HepG2 (cell line): ENCODE measurements around the gene ZNRF3. TPM values are rescaled to one million over a fixed set of nuclear protein-coding genes. Genes with fewer than 3 reads are reported as not detected.
A peak's percentile ranks its signal among the peaks of the same experiment; 100 is the strongest.

Experiments used
- NFYC ChIP-seq: IDR thresholded peaks from 2 replicates; pipeline ENCODE4 v1.6.1; 2016; ENCODE audit warnings: missing genetic modification reagents, missing compliant biosample characterization
- PAX8 ChIP-seq: sonication (generic); formaldehyde crosslinking; IDR thresholded peaks from 2 replicates; pipeline ENCODE4 v1.8.0; 2022; ENCODE audit warnings: mild to moderate bottlenecking, missing genetic modification reagents, borderline replicate concordance
- SALL1 ChIP-seq: sonication (generic); formaldehyde crosslinking; IDR thresholded peaks from 2 replicates; pipeline ENCODE4 v1.8.0; 2022; ENCODE audit warnings: mild to moderate bottlenecking, missing genetic modification reagents
- ZNF260 ChIP-seq: sonication (generic); formaldehyde crosslinking; IDR thresholded peaks from 2 replicates; pipeline ENCODE4 v1.4.0; 2020; ENCODE audit warnings: missing genetic modification reagents, low read depth, mild to moderate bottlenecking, borderline replicate concordance
- ZNF546 ChIP-seq: sonication (generic); formaldehyde crosslinking; conservative IDR thresholded peaks from 2 replicates; pipeline ENCODE4 v1.8.1; 2023; ENCODE audit warnings: mild to moderate bottlenecking, missing genetic modification reagents
- ZNF562 ChIP-seq: sonication (generic); formaldehyde crosslinking; IDR thresholded peaks from 2 replicates; pipeline ENCODE4 v1.8.0; 2022; ENCODE audit warnings: missing genetic modification reagents, borderline replicate concordance
- ZNF672 ChIP-seq: sonication (generic); formaldehyde crosslinking; IDR thresholded peaks from 2 replicates; pipeline ENCODE4 v1.8.1; 2022; ENCODE audit warnings: missing genetic modification reagents
- ZNF746 ChIP-seq: sonication (generic); formaldehyde crosslinking; IDR thresholded peaks from 2 replicates; pipeline ENCODE4 v1.8.0; 2022; ENCODE audit warnings: mild to moderate bottlenecking, missing genetic modification reagents
- ZSCAN30 ChIP-seq: sonication (generic); formaldehyde crosslinking; IDR thresholded peaks from 2 replicates; pipeline ENCODE4 v1.5.0; 2020; ENCODE audit warnings: mild to moderate bottlenecking, missing genetic modification reagents
- polyA plus RNA-seq, 8 experiments: library from polyadenylated mRNA; depleted of rRNA in 3 of 8; stranded (reverse) in 7 of 8; unstranded in 1 of 8; fragments of >200 nt; fragmentation: Illumina TruSeq in 4 of 8; extraction: Trizol in 4 of 8; gene quantifications; 2 replicates each; pipeline versions ENCODE4 v1.2.1 to v1.2.3, GENCODE V29; 2011 to 2016; ENCODE audit warnings: low read depth in 4 of 8, missing spikeins in 1 of 8, mixed read lengths in 1 of 8; ENCODE audit not compliant: insufficient read depth in 1 of 8
- total RNA-seq, 5 experiments: library from RNA; depleted of rRNA; stranded (reverse); fragments of >200 nt; fragmentation: Illumina TruSeq; extraction: Trizol; gene quantifications; 2 replicates each; pipeline ENCODE4 v1.2.3, GENCODE V29; 2016; ENCODE audit warnings: low read depth in 1 of 5
- TF ChIP-seq, protein P1 (sequence below): sonication (generic); formaldehyde crosslinking; IDR thresholded peaks from 2 replicates; pipeline ENCODE4 v1.4.0; 2020; ENCODE audit warnings: missing genetic modification reagents
- TF ChIP-seq, protein P2 (sequence below): sonication (generic); formaldehyde crosslinking; IDR thresholded peaks from 2 replicates; pipeline ENCODE4 v1.4.0; 2020; ENCODE audit warnings: mild to moderate bottlenecking, missing genetic modification reagents
- TF ChIP-seq, protein P3 (sequence below): sonication (generic); formaldehyde crosslinking; IDR thresholded peaks from 2 replicates; pipeline ENCODE4 v1.4.0; 2020; ENCODE audit warnings: missing genetic modification reagents
- TF ChIP-seq, protein P4 (sequence below): sonication (generic); formaldehyde crosslinking; IDR thresholded peaks from 2 replicates; pipeline ENCODE4 v1.9.0; 2021; ENCODE audit warnings: missing genetic modification reagents, borderline replicate concordance

Gene ZNRF3
- total and polyA plus RNA-seq, 2 of the 13 experiments (the other 11 are each of a cell fraction or from before 2014, with no cell fraction given): 20.3 to 36.7 TPM

DNA sequence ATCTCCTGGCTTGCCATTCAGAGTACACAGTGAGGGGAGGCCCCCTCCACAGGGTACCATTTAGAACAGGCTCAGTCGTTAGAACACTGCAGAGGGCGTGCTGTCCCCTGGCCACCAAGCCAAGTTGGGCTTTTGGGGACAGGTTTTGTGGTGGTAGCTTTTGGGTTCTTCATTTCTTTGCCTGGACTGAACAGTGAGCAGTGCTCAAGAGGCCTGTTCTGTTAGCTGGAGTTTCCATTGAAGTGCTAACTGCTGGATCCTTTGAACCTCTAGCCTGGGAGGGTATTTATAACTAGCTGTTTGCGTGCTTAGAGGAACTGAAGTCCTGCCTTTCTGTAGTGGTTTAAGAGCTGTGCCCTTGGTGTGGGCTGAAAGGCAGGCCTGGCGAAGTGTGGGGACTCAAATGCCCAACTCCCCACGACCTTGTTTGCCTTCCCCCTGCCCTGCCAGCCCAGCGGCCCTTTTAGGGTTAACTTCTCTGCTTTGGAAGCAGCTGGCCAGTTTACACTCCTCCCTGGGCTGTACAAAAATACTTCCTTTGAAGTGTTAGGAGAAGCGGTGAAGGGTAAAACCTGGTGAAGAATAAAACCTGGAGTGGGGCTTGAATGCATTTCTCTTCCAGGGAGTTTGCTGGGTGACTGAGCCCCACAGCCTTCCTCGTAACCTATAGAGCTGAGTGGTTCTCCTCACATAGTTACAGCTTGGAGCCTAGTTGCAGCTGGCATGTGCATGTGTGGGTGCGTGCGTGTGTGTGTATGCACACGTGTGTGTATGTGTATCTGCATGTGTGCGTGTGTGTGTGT lies 34.6 kb downstream of the ZNRF3 start (continued):
- TF ChIP-seq, protein P1, sequence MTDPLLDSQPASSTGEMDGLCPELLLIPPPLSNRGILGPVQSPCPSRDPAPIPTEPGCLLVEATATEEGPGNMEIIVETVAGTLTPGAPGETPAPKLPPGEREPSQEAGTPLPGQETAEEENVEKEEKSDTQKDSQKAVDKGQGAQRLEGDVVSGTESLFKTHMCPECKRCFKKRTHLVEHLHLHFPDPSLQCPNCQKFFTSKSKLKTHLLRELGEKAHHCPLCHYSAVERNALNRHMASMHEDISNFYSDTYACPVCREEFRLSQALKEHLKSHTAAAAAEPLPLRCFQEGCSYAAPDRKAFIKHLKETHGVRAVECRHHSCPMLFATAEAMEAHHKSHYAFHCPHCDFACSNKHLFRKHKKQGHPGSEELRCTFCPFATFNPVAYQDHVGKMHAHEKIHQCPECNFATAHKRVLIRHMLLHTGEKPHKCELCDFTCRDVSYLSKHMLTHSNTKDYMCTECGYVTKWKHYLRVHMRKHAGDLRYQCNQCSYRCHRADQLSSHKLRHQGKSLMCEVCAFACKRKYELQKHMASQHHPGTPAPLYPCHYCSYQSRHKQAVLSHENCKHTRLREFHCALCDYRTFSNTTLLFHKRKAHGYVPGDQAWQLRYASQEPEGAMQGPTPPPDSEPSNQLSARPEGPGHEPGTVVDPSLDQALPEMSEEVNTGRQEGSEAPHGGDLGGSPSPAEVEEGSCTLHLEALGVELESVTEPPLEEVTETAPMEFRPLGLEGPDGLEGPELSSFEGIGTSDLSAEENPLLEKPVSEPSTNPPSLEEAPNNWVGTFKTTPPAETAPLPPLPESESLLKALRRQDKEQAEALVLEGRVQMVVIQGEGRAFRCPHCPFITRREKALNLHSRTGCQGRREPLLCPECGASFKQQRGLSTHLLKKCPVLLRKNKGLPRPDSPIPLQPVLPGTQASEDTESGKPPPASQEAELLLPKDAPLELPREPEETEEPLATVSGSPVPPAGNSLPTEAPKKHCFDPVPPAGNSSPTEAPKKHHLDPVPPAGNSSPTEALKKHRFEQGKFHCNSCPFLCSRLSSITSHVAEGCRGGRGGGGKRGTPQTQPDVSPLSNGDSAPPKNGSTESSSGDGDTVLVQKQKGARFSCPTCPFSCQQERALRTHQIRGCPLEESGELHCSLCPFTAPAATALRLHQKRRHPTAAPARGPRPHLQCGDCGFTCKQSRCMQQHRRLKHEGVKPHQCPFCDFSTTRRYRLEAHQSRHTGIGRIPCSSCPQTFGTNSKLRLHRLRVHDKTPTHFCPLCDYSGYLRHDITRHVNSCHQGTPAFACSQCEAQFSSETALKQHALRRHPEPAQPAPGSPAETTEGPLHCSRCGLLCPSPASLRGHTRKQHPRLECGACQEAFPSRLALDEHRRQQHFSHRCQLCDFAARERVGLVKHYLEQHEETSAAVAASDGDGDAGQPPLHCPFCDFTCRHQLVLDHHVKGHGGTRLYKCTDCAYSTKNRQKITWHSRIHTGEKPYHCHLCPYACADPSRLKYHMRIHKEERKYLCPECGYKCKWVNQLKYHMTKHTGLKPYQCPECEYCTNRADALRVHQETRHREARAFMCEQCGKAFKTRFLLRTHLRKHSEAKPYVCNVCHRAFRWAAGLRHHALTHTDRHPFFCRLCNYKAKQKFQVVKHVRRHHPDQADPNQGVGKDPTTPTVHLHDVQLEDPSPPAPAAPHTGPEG: no peak
- TF ChIP-seq, protein P2, sequence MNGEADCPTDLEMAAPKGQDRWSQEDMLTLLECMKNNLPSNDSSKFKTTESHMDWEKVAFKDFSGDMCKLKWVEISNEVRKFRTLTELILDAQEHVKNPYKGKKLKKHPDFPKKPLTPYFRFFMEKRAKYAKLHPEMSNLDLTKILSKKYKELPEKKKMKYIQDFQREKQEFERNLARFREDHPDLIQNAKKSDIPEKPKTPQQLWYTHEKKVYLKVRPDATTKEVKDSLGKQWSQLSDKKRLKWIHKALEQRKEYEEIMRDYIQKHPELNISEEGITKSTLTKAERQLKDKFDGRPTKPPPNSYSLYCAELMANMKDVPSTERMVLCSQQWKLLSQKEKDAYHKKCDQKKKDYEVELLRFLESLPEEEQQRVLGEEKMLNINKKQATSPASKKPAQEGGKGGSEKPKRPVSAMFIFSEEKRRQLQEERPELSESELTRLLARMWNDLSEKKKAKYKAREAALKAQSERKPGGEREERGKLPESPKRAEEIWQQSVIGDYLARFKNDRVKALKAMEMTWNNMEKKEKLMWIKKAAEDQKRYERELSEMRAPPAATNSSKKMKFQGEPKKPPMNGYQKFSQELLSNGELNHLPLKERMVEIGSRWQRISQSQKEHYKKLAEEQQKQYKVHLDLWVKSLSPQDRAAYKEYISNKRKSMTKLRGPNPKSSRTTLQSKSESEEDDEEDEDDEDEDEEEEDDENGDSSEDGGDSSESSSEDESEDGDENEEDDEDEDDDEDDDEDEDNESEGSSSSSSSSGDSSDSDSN: 0 out of 2 replicates have a peak, but pooled peaks have one; percentile 31
- TF ChIP-seq NFYC (CRISPR knock-in tag): no peak
- TF ChIP-seq ZNF672 (CRISPR knock-in tag): no peak
- no peak for TF ChIP-seq ZNF546 (CRISPR knock-in tag)
- peak; percentile 86 for TF ChIP-seq SALL1 (CRISPR knock-in tag)
- no peak for TF ChIP-seq ZSCAN30
- TF ChIP-seq ZNF260: no peak
- TF ChIP-seq PAX8 (CRISPR knock-in tag): no peak
- TF ChIP-seq ZNF562 (CRISPR knock-in tag): no peak
- TF ChIP-seq, protein P3, sequence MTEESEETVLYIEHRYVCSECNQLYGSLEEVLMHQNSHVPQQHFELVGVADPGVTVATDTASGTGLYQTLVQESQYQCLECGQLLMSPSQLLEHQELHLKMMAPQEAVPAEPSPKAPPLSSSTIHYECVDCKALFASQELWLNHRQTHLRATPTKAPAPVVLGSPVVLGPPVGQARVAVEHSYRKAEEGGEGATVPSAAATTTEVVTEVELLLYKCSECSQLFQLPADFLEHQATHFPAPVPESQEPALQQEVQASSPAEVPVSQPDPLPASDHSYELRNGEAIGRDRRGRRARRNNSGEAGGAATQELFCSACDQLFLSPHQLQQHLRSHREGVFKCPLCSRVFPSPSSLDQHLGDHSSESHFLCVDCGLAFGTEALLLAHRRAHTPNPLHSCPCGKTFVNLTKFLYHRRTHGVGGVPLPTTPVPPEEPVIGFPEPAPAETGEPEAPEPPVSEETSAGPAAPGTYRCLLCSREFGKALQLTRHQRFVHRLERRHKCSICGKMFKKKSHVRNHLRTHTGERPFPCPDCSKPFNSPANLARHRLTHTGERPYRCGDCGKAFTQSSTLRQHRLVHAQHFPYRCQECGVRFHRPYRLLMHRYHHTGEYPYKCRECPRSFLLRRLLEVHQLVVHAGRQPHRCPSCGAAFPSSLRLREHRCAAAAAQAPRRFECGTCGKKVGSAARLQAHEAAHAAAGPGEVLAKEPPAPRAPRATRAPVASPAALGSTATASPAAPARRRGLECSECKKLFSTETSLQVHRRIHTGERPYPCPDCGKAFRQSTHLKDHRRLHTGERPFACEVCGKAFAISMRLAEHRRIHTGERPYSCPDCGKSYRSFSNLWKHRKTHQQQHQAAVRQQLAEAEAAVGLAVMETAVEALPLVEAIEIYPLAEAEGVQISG: peak; percentile 40; the same call in 1 of the 2 replicates
- TF ChIP-seq, protein P4, sequence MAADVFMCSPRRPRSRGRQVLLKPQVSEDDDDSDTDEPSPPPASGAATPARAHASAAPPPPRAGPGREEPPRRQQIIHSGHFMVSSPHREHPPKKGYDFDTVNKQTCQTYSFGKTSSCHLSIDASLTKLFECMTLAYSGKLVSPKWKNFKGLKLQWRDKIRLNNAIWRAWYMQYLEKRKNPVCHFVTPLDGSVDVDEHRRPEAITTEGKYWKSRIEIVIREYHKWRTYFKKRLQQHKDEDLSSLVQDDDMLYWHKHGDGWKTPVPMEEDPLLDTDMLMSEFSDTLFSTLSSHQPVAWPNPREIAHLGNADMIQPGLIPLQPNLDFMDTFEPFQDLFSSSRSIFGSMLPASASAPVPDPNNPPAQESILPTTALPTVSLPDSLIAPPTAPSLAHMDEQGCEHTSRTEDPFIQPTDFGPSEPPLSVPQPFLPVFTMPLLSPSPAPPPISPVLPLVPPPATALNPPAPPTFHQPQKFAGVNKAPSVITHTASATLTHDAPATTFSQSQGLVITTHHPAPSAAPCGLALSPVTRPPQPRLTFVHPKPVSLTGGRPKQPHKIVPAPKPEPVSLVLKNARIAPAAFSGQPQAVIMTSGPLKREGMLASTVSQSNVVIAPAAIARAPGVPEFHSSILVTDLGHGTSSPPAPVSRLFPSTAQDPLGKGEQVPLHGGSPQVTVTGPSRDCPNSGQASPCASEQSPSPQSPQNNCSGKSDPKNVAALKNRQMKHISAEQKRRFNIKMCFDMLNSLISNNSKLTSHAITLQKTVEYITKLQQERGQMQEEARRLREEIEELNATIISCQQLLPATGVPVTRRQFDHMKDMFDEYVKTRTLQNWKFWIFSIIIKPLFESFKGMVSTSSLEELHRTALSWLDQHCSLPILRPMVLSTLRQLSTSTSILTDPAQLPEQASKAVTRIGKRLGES (CRISPR knock-in tag): no peak
- TF ChIP-seq ZNF746: 0 out of 2 replicates have a peak, but pooled peaks have one; percentile 61
